ENCODE data around the gene ATP2B1. TPM values are rescaled to one million over a fixed set of nuclear protein-coding genes. Genes with fewer than 3 reads are reported as not detected.

Gene ATP2B1
- total RNA-seq, 4 donors from 2014 or later: 38.6 to 96.4 (median 54.1) TPM

GRCh38 chr12:89678225-89678624 lies 30.4 kb downstream of the ATP2B1 start:
- TF ChIP-seq CTCF (IDR thresholded peaks at IDR 0.05; ENCODE audit: low read depth): no peak

- no peak for TF ChIP-seq CTCF (IDR thresholded peaks at IDR 0.05; ENCODE audit: low read depth)
These were observed 31.7 kb downstream of the ATP2B1 start for GRCh38 chr12:89676930-89677329.

GRCh38 chr12:89674326-89674942 lies 34.2 kb downstream of the ATP2B1 start:
- no peak for TF ChIP-seq CTCF (IDR thresholded peaks at IDR 0.05; ENCODE audit: low read depth)

- TF ChIP-seq CTCF (IDR thresholded peaks at IDR 0.05; ENCODE audit: low read depth): no peak
These were observed 35.0 kb downstream of the ATP2B1 start for GRCh38 chr12:89673603-89674002.

GRCh38 chr12:89672589-89672979 lies 36.1 kb downstream of the ATP2B1 start:
- TF ChIP-seq CTCF (IDR thresholded peaks at IDR 0.05; ENCODE audit: low read depth): no peak

- TF ChIP-seq CTCF (IDR thresholded peaks at IDR 0.05; ENCODE audit: low read depth): no peak
These were observed 37.2 kb downstream of the ATP2B1 start for GRCh38 chr12:89671469-89671868.

GRCh38 chr12:89669197-89669596 lies 39.4 kb downstream of the ATP2B1 start:
- no peak for TF ChIP-seq CTCF (IDR thresholded peaks at IDR 0.05; ENCODE audit: low read depth)

Measured in subcutaneous adipose tissue (tissue), 4 donors.